Esophagus muscularis mucosa (tissue), 4 donors: ENCODE measurements around the gene LRRC72.

Experiments
- CTCF ChIP-seq, 3 experiments: fragments of 200-600 bp in 2 of 3; fragments of 450-650 bp in 1 of 3; sonication (generic) in 2 of 3; IDR thresholded peaks; one replicate each; pipeline ENCODE4 v1.5.1; 2017 to 2019; ENCODE audit warnings: antibody characterized with exemption in 3 of 3, mild to moderate bottlenecking in 2 of 3, moderate library complexity in 1 of 3
- EP300 ChIP-seq: sonication (generic); formaldehyde crosslinking; IDR thresholded peaks from one replicate; pipeline ENCODE4 v1.6.1; 2017; ENCODE audit warnings: antibody characterized with exemption
- POLR2AphosphoS5 ChIP-seq, 2 donors: sonication (generic); formaldehyde crosslinking; IDR thresholded peaks; one replicate each; pipeline ENCODE4 v1.6.1; 2017; ENCODE audit warnings: antibody characterized with exemption in 2 of 2

- TF ChIP-seq CTCF (IDR thresholded peaks at IDR 0.05) (no peak), POLR2AphosphoS5 (IDR thresholded peaks at IDR 0.05) (no peak), EP300 (no peak)
Measured at GRCh38 chr7:16626388-16626787, 99.8 kb downstream of the LRRC72 start.
